ENCODE measurements around the gene GNAL.

DNA sequence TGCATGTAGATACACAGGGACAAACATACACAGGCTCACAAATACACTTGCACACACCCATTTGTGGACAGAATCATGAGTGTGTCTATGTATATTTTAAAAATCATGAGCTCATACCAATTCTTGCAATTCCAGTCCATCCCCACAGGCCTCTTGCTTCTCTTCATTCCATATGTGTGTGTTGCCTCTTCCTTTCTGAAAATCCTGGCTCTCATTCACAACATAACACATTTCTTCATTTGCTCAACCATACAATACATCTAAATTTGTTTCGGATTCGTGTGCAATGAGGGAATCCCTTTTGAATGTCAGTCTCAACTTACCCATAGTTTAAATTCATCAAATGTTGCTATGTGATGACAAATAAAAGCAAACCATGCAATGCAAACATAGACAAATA is 51.4 kb downstream of the GNAL start:
- TF ChIP-seq, protein P1, sequence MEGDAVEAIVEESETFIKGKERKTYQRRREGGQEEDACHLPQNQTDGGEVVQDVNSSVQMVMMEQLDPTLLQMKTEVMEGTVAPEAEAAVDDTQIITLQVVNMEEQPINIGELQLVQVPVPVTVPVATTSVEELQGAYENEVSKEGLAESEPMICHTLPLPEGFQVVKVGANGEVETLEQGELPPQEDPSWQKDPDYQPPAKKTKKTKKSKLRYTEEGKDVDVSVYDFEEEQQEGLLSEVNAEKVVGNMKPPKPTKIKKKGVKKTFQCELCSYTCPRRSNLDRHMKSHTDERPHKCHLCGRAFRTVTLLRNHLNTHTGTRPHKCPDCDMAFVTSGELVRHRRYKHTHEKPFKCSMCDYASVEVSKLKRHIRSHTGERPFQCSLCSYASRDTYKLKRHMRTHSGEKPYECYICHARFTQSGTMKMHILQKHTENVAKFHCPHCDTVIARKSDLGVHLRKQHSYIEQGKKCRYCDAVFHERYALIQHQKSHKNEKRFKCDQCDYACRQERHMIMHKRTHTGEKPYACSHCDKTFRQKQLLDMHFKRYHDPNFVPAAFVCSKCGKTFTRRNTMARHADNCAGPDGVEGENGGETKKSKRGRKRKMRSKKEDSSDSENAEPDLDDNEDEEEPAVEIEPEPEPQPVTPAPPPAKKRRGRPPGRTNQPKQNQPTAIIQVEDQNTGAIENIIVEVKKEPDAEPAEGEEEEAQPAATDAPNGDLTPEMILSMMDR (IDR thresholded peaks at IDR 0.05): no peak
- TF ChIP-seq POLR2A (IDR thresholded peaks at IDR 0.05): no peak

Measured in body of pancreas (tissue), 4 donors.